ENCODE measurements around the gene TULP3.
"Not testable (repeated sequence)": the region's sequence is repeated elsewhere in the genome, so short reads cannot be mapped to it uniquely, and the experiment has no call there.

Gene TULP3

GRCh38 chr12:2890388-2891239, at the start of gene TULP3:
Gene TULP3 (plus strand): TSS chr12:2890891. CDS start chr12:2890948, 57 bp downstream.
- peak; percentile 98 for DNase-seq

- DNase-seq, result no peak
These were observed 49.5 kb upstream of the TULP3 start for GRCh38 chr12:2841056-2841650.

GRCh38 chr12:2842948-2843347, 47.7 kb upstream of the TULP3 start:
- DNase-seq, result no peak

- no peak for DNase-seq
These were observed 45.9 kb upstream of the TULP3 start for GRCh38 chr12:2844786-2845185.

GRCh38 chr12:2845280-2845679, 45.4 kb upstream of the TULP3 start:
- DNase-seq, result no peak

- DNase-seq, result no peak
These were observed 38.8 kb upstream of the TULP3 start for GRCh38 chr12:2851931-2852330.

- DNase-seq, result peak; percentile 76
These were observed 37.1 kb upstream of the TULP3 start for GRCh38 chr12:2853626-2854025.

GRCh38 chr12:2854669-2855453, 35.8 kb upstream of the TULP3 start:
- DNase-seq, result no peak

GRCh38 chr12:2855546-2855945, 35.1 kb upstream of the TULP3 start:
- DNase-seq, result no peak

- DNase-seq, result no peak
These were observed 34.6 kb upstream of the TULP3 start for GRCh38 chr12:2856051-2856450.

- no peak for DNase-seq
These were observed 33.7 kb upstream of the TULP3 start, which contains the start of gene TEX52 for GRCh38 chr12:2857021-2857431. Gene TEX52 (minus strand): TSS chr12:2857039. CDS start chr12:2857026, 13 bp downstream.

GRCh38 chr12:2857576-2857975, 33.1 kb upstream of the TULP3 start:
- DNase-seq, result no peak

GRCh38 chr12:2858334-2858733, 32.4 kb upstream of the TULP3 start:
- no peak for DNase-seq

GRCh38 chr12:2858944-2859421, 31.7 kb upstream of the TULP3 start:
- DNase-seq, result no peak

GRCh38 chr12:2860170-2860569, 30.5 kb upstream of the TULP3 start:
- DNase-seq, result no peak

GRCh38 chr12:2862876-2863275, 27.8 kb upstream of the TULP3 start:
- no peak for DNase-seq

- DNase-seq, result not testable (repeated sequence)
These were observed 27.3 kb upstream of the TULP3 start for GRCh38 chr12:2863402-2863801.

- no peak for DNase-seq
These were observed 26.5 kb upstream of the TULP3 start for GRCh38 chr12:2864198-2864597.

GRCh38 chr12:2868986-2869632, 21.6 kb upstream of the TULP3 start:
- not testable (repeated sequence) for DNase-seq

- DNase-seq, result peak; percentile 51
These were observed 14.2 kb upstream of the TULP3 start for GRCh38 chr12:2876431-2877046.

- peak; percentile 92 for DNase-seq
These were observed 13.4 kb upstream of the TULP3 start, which contains the start of the genes FOXM1 and RHNO1 for GRCh38 chr12:2877047-2877952. Gene FOXM1 (minus strand): TSS chr12:2877174. CDS start chr12:2874478, 2,696 bp downstream. Gene RHNO1 (plus strand): TSS chr12:2877223. CDS start chr12:2885367, 8,144 bp downstream.

All from stimulated activated CD8-positive, alpha-beta memory T cell treated with anti-CD3 and anti-CD28 coated beads, Interleukin-4, amount 100 ng/mL, for 48 hours (primary cell).